Stimulated activated CD4-positive, alpha-beta T cell treated with anti-CD3 and anti-CD28 coated beads, TNF-alpha, amount 100 ng/mL, for 24 hours (primary cell): ENCODE results near the gene ARPC1A.
"Not testable (repeated sequence)": the region's sequence is repeated elsewhere in the genome, so short reads cannot be mapped to it uniquely, and the experiment has no call there.

Experiments used
- DNase-seq, 3 experiments: peaks; one replicate each; pipeline ENCODE4 v3.0.0-alpha.2; 2020; ENCODE audit warnings: low read depth in 3 of 3

The ARPC1A gene

DNA sequence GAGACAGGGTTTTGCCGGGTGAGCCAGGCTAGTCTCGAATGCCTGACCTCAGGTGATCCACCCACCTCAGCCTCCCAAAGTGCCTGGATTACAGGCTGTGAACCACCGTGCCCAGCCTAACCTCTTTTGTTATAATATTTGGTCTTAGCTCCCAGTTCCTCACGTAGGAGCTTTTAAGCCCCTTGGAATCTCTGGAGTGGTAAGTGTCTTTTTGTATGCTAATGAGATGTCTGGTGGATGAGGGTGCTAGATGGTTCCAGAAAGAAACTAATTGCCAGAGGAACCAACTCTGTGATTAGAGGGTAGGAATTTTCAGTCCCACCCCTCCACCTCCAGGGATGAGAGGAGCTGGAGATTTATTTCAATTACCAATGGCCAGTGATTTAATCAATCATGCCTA, 5.3 kb upstream of the ARPC1A start:
- no peak for DNase-seq

GRCh38 chr7:99322659-99323058, 3.0 kb upstream of the ARPC1A start:
- DNase-seq: not testable (repeated sequence)

- no peak for DNase-seq
Measured at GRCh38 chr7:99324559-99324958, 1.1 kb upstream of the ARPC1A start.

DNA sequence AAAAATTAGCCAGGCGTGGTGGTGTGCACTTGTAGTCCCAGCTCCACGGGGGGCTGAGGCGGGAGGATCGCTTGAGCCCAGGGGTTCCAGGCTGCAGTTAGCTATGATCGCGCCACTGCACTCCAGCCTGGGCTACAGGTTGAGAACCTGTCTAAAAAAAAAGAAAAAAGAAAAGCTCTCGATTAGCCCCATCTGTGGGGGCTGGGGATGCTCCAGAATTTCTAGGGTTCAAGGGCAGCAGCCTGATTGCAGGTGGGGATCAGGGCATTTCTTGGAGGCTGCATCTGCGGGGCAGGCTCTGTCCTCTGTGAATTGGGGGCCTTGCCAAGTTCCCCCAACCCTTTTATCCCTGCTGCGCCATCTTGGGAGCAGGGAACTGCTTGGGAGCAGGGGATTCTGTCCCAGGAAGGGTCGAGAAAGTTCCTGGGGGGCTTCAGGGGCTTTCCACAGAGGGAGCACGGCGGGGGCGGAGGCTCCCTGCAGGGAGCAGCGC, 651 bp upstream of the ARPC1A start:
- no peak for DNase-seq

- no peak for DNase-seq
Measured at GRCh38 chr7:99326408-99326782, 697 bp downstream of the ARPC1A start.

DNA sequence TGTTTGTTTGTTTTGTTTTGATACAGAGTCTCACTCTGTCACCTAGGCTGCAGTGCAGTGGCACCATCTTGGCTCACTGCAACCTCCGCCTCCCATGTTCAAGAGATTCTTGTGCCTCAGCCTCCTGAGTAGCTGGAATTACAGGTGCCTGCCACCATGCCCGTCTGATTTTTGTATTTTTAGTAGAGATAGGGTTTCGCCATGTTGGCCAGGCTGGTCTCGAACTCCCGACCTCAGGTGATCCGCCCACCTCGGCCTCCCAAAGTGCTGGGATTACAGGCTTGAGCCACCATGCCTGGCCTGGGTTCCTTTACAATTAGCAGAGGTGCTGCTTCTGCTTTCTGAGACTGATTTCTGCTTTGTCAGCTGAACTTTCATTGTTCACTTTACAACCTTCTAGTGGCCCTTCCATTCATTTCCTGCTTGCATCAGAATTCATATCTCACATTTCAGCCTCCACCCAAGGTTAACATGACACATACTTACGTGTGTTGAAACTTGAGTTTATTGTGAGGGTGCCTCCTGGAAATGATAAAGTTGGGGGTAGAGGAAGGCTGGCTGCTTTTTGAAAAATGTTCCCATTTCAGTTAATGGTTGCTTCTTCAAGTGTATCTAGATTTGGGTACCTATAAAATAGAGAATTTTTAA, 4.7 kb downstream of the ARPC1A start:
- DNase-seq: not testable (repeated sequence)

DNA sequence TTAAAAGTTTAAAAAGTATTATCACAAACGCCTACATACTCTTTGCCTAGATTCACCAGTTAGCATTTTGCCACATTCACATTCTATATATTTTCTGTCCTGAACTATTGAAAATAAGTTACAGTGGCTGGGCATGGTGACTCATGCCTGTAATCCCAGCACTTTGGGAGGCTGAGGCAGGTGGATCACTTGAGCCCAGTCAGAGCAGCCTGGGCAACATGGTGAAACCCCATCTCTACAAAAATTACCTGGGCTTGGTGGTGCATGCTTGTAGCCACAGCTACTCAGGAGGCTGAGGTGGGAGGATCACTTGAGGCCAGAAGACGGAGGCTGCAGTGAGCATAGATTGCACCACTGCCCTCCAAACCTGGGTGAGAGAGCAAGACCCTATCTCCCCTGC, 5.3 kb downstream of the ARPC1A start:
- DNase-seq: no peak

DNA sequence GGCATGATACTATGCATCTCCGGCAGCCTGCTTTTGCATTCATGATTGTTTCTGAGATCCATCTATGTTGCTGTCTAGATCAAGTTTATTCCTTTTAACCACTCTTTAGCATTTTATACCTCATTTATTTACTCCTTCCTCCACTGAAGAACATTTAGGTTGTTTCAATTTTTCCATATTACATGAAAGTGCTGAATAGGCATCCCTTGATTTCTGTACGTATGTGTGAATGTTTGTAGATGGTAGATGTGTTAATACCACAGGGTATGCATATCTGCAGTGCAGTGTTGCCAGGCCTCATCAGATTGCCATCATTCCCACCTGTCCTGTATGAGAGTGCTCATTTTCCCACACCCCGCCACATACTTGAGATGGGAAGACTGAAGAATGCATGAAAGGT, 13.9 kb downstream of the ARPC1A start:
- no peak for DNase-seq

- DNase-seq: no peak
Measured at GRCh38 chr7:99340659-99341058, 15.0 kb downstream of the ARPC1A start.

GRCh38 chr7:99344061-99344647, 18.5 kb downstream of the ARPC1A start:
- DNase-seq: no peak

DNA sequence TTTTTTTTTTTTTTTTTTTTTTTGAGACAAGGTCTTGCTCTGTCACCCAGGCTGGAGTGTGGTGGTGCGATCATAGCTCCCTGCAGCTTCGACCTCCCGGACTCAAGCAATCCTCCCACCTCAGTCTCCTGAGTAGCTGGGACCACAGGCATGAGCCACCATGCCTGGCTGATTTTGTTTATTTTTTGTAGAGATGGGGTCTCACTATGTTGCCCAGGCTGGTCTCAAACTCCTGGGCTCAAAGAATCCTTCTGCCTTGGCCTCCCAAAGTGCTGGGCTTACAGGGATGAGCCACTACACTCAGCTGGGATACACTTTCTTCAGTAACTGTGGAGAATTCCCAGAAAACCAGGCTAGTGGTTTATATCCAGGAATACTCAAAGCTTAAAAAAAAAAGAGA, 24.9 kb downstream of the ARPC1A start:
- not testable (repeated sequence) for DNase-seq

- DNase-seq: no peak
Measured at GRCh38 chr7:99352247-99352646, 26.5 kb downstream of the ARPC1A start.

- no peak for DNase-seq
Measured at GRCh38 chr7:99355098-99355497, 29.4 kb downstream of the ARPC1A start.

GRCh38 chr7:99357701-99358490, 32.2 kb downstream of the ARPC1A start:
- DNase-seq: no peak

- not testable (repeated sequence) for DNase-seq
Measured at GRCh38 chr7:99358521-99358920, 32.8 kb downstream of the ARPC1A start.

DNA sequence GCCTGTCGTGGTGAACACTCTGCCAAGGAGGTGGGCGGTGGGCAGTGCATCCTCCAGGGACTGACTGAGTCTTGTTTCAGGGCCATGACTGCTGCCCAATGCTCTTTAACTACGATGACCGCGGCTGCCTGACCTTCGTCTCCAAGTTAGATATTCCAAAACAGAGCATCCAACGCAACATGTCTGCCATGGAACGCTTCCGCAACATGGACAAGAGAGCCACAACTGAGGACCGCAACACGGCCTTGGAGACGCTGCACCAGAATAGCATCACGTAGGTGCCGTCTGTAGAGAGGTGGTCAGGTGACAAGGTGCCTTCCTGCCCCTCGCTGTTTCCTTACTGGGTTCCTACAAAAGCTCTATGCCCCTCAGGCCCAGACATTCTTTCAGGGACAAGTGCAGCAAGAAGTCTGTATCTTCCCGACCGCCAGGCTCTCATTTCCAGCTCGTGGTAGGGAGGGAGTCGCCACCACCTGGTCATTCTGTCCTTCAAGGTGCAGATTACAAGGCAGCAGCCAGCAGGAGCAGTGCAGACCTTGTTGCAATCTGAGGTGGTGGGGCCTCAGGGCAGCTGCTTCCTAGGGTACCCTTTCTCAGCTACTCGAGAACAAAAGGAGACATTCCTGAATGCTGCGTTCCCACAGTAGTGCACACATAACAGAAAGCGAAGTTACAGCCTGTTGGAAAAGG, 33.9 kb downstream of the ARPC1A start:
- DNase-seq: no peak

- DNase-seq: no peak
Measured at GRCh38 chr7:99362801-99363200, 37.1 kb downstream of the ARPC1A start.

DNA sequence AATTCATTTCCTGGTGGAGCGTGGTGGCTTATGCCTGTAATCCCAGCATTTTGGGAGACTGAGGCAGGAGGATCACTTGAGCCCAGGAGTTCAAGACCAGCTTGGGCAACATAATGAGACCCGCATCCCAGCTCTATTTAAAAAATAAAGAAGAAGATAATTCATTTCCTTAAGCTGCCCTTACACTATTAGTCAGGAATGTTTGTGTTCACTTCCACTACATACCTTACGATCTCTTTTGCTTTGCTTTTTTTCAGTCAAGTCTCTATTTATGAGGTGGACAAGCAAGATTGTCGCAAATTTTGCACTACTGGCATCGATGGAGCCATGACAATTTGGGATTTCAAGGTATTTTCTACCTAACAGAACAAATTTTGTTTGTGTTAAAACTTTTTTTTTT, 37.6 kb downstream of the ARPC1A start:
- DNase-seq: no peak

DNA sequence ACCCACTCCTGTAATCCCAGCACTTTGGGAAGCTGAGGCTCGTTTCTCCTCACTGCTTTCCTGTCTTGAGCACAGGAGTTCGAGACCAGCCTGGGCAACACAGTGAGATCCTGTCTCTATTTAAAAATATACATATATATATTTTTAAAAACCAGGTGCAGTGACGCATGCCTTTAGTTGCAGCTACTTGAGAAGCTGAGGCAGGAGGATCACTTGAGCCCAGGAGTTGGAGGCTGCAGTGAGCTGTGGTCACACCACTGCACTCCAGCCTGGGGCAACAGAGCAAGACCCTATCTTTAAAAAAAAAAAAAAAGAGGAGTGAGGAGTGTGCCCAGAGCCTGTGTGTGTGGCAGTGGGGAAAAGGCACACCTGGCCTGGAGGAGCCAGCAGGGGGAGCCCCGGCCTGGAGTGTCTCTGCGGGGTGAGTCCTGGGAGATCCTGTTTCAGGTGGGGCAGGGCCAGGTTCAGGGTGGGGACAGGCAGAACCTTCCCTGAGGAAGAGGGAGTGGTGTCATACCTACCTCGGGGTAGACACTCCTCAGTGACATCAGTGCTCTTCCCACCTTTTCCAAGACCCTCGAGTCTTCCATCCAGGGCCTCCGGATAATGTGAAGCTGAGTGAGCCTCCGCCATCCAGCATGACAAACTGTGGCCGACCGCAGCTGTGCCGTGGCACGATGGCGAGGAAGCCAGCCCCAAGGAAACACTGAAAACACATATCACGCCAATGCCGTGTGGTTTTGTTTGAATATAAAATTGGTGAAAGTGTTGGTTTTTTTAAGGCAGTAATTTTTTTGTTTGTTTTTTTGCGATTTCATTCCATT, 39.8 kb downstream of the ARPC1A start:
- DNase-seq: peak; percentile 32 to 50 (median 32)

DNA sequence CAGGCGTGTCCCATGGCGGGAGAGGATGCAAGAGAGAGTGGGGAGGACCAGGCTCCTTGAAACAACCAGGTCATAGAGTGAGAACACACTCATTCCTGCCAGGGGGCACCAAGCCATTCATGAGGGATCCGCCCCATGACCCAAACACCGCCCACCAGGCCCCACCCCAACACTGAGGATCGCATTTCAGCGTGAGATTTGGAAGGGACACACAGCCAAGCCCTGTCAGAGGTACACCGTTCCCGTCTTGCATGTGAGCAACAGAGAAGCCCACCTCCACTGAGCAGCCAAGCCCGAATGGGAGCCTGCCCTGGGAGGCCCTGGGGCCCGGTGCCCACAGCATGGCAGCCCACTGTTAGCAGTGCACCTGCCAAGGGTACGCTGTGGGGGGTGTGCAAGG, 40.9 kb downstream of the ARPC1A start:
- no peak for DNase-seq

DNA sequence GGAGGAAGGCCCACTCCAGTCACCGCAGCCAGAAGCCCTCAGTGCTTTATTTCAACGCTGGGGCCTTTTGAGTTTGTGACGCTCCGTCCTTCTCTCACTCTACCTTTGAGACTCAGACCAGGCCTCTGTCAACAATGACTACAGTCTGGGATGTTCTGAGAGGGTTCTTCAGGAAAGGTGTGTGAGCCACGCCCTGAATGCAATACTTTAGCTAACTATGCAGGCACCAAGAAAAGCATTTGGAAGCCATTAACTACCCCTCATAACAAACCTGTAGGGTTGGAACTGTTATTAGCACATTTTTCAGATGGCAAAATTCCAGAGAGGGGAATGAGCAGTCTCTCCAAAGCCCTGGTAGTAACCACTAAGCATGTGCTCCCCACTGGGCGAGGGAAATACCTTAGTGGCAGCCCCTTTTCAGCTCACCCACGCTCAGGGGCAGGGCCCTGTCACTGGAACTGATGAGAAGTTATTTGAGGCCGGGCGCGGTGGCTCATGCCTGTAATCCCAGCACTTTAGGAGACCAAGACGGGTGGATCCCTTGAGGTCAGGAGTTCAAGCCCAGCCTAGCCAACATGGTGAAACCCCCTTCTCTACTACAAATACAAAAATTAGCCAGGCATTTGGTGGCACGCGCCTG, 43.2 kb downstream of the ARPC1A start:
- DNase-seq: no peak
